Glutamatergic neuron (in vitro differentiated cells): ENCODE measurements around the gene FIGNL2. TPM values are rescaled to one million over a fixed set of nuclear protein-coding genes. Genes with fewer than 3 reads are reported as not detected.
A peak's percentile ranks its signal among the peaks of the same experiment; 100 is the strongest.

Experiments used
- DNase-seq: peaks from one replicate; pipeline ENCODE4 v3.0.0; 2022
- H3K27ac Mint-ChIP-seq: one replicate; pipeline ENCODE4 v1.8.0; 2020; ENCODE audit warnings: mild to moderate bottlenecking, mixed read lengths, inconsistent platforms; ENCODE audit not compliant: unreplicated experiment
- H3K27me3 Mint-ChIP-seq: one replicate; pipeline ENCODE4 v1.8.0; 2020; ENCODE audit warnings: mild to moderate bottlenecking, moderate library complexity, mixed read lengths, inconsistent platforms; ENCODE audit not compliant: unreplicated experiment
- H3K36me3 Mint-ChIP-seq: one replicate; pipeline ENCODE4 v1.8.0; 2020; ENCODE audit warnings: mild to moderate bottlenecking, mixed read lengths, inconsistent platforms; ENCODE audit not compliant: unreplicated experiment
- H3K4me1 Mint-ChIP-seq: one replicate; pipeline ENCODE4 v1.8.0; 2020; ENCODE audit warnings: mild to moderate bottlenecking, low read depth, mixed read lengths, inconsistent platforms; ENCODE audit not compliant: unreplicated experiment
- H3K4me3 Mint-ChIP-seq: one replicate; pipeline ENCODE4 v1.8.0; 2020; ENCODE audit warnings: mild to moderate bottlenecking, mixed read lengths, inconsistent platforms; ENCODE audit not compliant: unreplicated experiment
- H3K9me3 Mint-ChIP-seq: one replicate; pipeline ENCODE4 v1.8.0; 2020; ENCODE audit warnings: mild to moderate bottlenecking, moderate library complexity, mixed read lengths, inconsistent platforms; ENCODE audit not compliant: unreplicated experiment
- CTCF ChIP-seq: fragments of 200-600 bp; sonication (generic); IDR thresholded peaks from one replicate; pipeline ENCODE4 v1.5.0; 2021; ENCODE audit not compliant: partially characterized antibody, unreplicated experiment
- total RNA-seq: library from RNA; stranded (reverse); fragmentation: NEBNext Ultra II Directional; extraction: Animal tissue kit (Norgen Biotek cat#: 25700); gene quantifications from one replicate; pipeline ENCODE4 v1.2.1, GENCODE V29; 2021; ENCODE audit not compliant: unreplicated experiment

FIGNL2 gene
- total RNA-seq, 1 donor from 2014 or later = 107 TPM

DNA sequence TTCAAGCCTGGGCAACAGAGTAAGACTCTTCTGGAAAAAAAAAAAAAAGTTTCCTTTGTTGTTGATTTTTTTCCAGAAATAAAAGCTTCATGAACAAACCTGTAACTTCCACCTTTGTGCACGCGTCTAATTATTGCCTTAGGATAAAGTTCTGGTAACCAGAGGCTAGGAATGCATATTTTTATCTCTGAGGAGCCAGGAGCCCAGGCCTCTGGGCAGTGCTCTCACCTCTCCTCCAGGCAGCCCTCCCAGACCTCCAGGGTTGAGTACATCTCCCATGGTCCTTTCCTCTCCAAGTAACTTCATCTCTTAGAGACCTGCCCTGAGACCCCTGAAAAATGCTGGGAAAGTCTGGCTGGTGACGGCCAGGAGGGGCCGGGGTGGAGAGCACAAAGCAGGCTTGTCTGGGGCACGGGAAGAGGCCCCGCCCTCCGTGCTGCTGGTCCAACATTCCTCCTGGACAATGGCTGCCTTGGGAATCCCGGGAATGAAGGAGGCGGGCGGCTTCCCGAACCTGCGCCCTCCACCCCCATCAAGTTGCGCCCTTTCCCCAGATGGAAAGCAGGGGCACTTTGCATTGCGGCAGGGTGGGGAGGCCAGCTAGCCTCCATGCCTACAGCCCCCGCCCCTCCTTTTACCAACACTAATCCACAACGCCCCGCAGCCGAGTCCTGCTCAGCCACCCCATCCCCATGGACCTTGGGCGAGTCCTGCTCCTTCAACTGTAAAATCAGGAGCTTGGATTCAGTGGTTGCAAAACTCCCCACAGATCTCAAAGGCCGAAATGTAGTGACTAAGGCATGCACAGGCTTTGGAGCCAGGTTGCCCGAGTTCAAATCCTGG, 7.3 kb upstream of the FIGNL2 start:
- no peak for TF ChIP-seq CTCF
- peaks cover 16% of the 10 kb centered on the region for H3K27me3 Mint-ChIP-seq
- H3K4me3 Mint-ChIP-seq = peak overlapping the region; percentile 84
- H3K36me3 Mint-ChIP-seq = no peaks in the 10 kb centered on the region
- peak; percentile 59 for DNase-seq
- H3K9me3 Mint-ChIP-seq = peaks cover 5% of the 10 kb centered on the region
- peak overlapping the region; percentile 84 for H3K27ac Mint-ChIP-seq
- peaks cover 8% of the 10 kb centered on the region for H3K4me1 Mint-ChIP-seq

DNA sequence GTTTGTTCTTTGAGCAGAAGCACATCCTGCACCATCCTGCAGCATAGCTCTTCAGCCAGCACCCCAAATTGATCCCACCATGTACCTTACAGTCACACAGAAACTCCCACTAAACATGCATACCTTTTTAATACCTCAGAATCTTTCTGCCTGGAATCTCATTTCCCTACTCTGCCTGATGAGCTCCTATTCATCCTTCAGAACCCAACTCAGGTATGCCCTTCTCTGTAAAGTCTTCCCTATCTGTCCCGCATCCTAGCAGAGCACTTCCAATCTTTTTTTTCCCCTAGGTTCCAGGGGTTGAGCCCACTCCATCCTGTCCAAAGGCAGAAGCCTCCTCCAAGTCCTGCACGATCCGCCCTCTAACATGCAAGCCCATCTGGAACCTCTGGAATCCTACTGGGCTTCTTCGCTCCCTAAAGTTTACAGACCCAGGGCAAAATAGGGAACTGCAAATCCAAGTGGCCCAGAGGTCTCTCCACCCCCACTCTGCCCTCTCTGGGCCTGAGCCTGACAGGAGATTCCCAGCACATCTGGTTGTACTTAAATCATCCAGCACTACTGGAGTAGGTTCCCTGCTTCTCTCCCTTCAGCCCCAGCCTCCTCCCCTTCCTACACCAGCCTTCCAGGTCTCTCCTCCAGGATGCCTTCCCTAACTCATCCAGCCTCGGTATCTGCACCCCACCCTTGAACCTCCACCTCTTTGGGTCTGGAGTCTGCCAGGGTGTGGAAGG, 4.1 kb upstream of the FIGNL2 start:
- DNase-seq = no peak
- H3K27me3 Mint-ChIP-seq = peaks cover 17% of the 10 kb centered on the region
- peaks cover 10% of the 10 kb centered on the region for H3K4me1 Mint-ChIP-seq

GRCh38 chr12:51851413-51852124, 3.1 kb upstream of the FIGNL2 start:
- no peak for DNase-seq
- H3K4me3 Mint-ChIP-seq = no peak overlapping the region
- no peaks in the 10 kb centered on the region for H3K36me3 Mint-ChIP-seq
- H3K4me1 Mint-ChIP-seq = peaks cover 8% of the 10 kb centered on the region
- H3K9me3 Mint-ChIP-seq = peaks cover 5% of the 10 kb centered on the region
- TF ChIP-seq CTCF = no peak
- H3K27me3 Mint-ChIP-seq = peaks cover 15% of the 10 kb centered on the region
- H3K27ac Mint-ChIP-seq = no peak overlapping the region

More for the DNA sequence above, 4.1 kb upstream of the FIGNL2 start:
- Mint-ChIP-seq H3K4me3 (peak overlapping the region; percentile 12), H3K27ac (no peak overlapping the region), H3K9me3 (peaks cover 5% of the 10 kb centered on the region), H3K36me3 (no peaks in the 10 kb centered on the region)
- TF ChIP-seq CTCF = no peak

- no peak overlapping the region for H3K4me3 Mint-ChIP-seq
- no peak for DNase-seq
- H3K36me3 Mint-ChIP-seq = no peaks in the 10 kb centered on the region
- H3K4me1 Mint-ChIP-seq = peaks cover 8% of the 10 kb centered on the region
- no peak overlapping the region for H3K27ac Mint-ChIP-seq
- H3K9me3 Mint-ChIP-seq = peaks cover 5% of the 10 kb centered on the region
- no peak for TF ChIP-seq CTCF
- H3K27me3 Mint-ChIP-seq = peaks cover 16% of the 10 kb centered on the region
These were observed 2.4 kb upstream of the FIGNL2 start for GRCh38 chr12:51850965-51851299.
